Smooth muscle cell (in vitro differentiated cells): Measurements from ENCODE around the gene JAM2. TPM values are rescaled to one million over a fixed set of nuclear protein-coding genes. Genes with fewer than 3 reads are reported as not detected.

Experiments
- DNase-seq: peaks from one replicate; lab custom pipeline; 2025; ENCODE audit not compliant: unreplicated experiment; lab: John Stamatoyannopoulos, UW
- H2AFZ ChIP-seq: fragments of 200-600 bp; sonication (generic); 2 replicates; pipeline ENCODE4 v1.6.0; 2016; ENCODE audit warnings: antibody characterized with exemption, low read depth, mild to moderate bottlenecking
- H3F3A ChIP-seq: fragments of 200-600 bp; sonication (generic); 2 replicates; pipeline ENCODE4 v1.6.0; 2017; ENCODE audit warnings: antibody characterized with exemption, low read depth
- H3K27ac ChIP-seq: fragments of 200-600 bp; sonication (generic); 2 replicates; pipeline ENCODE4 v1.5.1; 2016; ENCODE audit warnings: low read depth, mild to moderate bottlenecking
- H3K27me3 ChIP-seq: fragments of 200-600 bp; sonication (generic); 2 replicates; pipeline ENCODE4 v1.6.1; 2016; ENCODE audit warnings: low read depth, mild to moderate bottlenecking
- H3K36me3 ChIP-seq: fragments of 200-600 bp; sonication (generic); 2 replicates; pipeline ENCODE4 v1.5.1; 2016; ENCODE audit warnings: low read depth
- H3K4me1 ChIP-seq: fragments of 200-600 bp; sonication (generic); 2 replicates; pipeline ENCODE4 v1.5.1; 2016; ENCODE audit warnings: low read depth
- H3K4me2 ChIP-seq: fragments of 200-600 bp; sonication (generic); 2 replicates; pipeline ENCODE4 v1.6.0; 2016; ENCODE audit warnings: mild to moderate bottlenecking
- H3K4me3 ChIP-seq: fragments of 200-600 bp; sonication (generic); 2 replicates; pipeline ENCODE4 v1.5.1; 2016; ENCODE audit warnings: mild to moderate bottlenecking
- H3K79me2 ChIP-seq: fragments of 200-600 bp; sonication (generic); 2 replicates; pipeline ENCODE4 v1.6.0; 2016; ENCODE audit warnings: low read depth, mild to moderate bottlenecking
- H3K9ac ChIP-seq: fragments of 200-600 bp; sonication (generic); 2 replicates; pipeline ENCODE4 v1.6.0; 2016; ENCODE audit warnings: low read depth
- H3K9me3 ChIP-seq: fragments of 200-600 bp; sonication (generic); replicated peaks from 2 replicates; pipeline ENCODE4 v1.5.1; 2016; ENCODE audit warnings: low read depth
- H4K20me1 ChIP-seq: fragments of 200-600 bp; sonication (generic); 2 replicates; pipeline ENCODE4 v1.6.0; 2016; ENCODE audit warnings: low read depth
- CTCF ChIP-seq: fragments of 200-600 bp; sonication (generic); IDR thresholded peaks from 2 replicates; pipeline ENCODE4 v1.5.1; 2017; ENCODE audit warnings: borderline replicate concordance, mild to moderate bottlenecking, antibody characterized with exemption; ENCODE audit not compliant: insufficient read depth, poor library complexity, severe bottlenecking
- WGBS: methylation state at CpG from one replicate; pipeline ENCODE4 v1.1.7; 2016; ENCODE audit warnings: low lambda C conversion rate; 5-methylcytosine and 5-hydroxymethylcytosine counted together
- polyA plus RNA-seq: library from polyadenylated mRNA; unstranded; fragments of >200 nt; fragmentation: Nextera tagmentation; extraction: Ambion mirVana; gene quantifications from 2 replicates; pipeline ENCODE4 v1.2.1, GENCODE V29; 2016
- total RNA-seq: library from RNA; depleted of rRNA; stranded (reverse); fragments of >200 nt; gene quantifications from 2 replicates; pipeline ENCODE4 v1.2.3, GENCODE V29; 2014

Gene JAM2
- total and polyA plus RNA-seq, 2 experiments from 2014 or later: 5.5 to 6.0 TPM

GRCh38 chr21:25608044-25608737 lies 30.9 kb upstream of the JAM2 start:
- H3K9ac ChIP-seq: peak overlapping the region; percentile 17
- peak overlapping the region; percentile 87 for H2AFZ ChIP-seq
- peak; percentile 94 for TF ChIP-seq CTCF
- DNase-seq: peak; percentile 11
- no peaks in the 10 kb centered on the region for H3K9me3 ChIP-seq
- H3K4me3 ChIP-seq: peak overlapping the region; percentile 92
- H3F3A ChIP-seq: no peaks in the 10 kb centered on the region
- peak overlapping the region; percentile 91 for H3K4me2 ChIP-seq
- H3K36me3 ChIP-seq: no peaks in the 10 kb centered on the region
- H3K27ac ChIP-seq: no peak overlapping the region
- H3K79me2 ChIP-seq: peaks cover 10% of the 10 kb centered on the region
- H3K4me1 ChIP-seq: peaks cover 4% of the 10 kb centered on the region
- no peaks in the 10 kb centered on the region for H4K20me1 ChIP-seq
- whole genome bisulfite sequencing: 15% methylated on average over 18 of the region's 18 CpGs
- H3K27me3 ChIP-seq: no peaks in the 10 kb centered on the region

- H3K4me3 ChIP-seq: no peak overlapping the region
- H3K9ac ChIP-seq: no peak overlapping the region
- H3K27ac ChIP-seq: no peak overlapping the region
- no peaks in the 10 kb centered on the region for H3K79me2 ChIP-seq
- H3K9me3 ChIP-seq: no peaks in the 10 kb centered on the region
- no peaks in the 10 kb centered on the region for H4K20me1 ChIP-seq
- no peak for DNase-seq
- H2AFZ ChIP-seq: no peak overlapping the region
- TF ChIP-seq CTCF: no peak
- H3K4me2 ChIP-seq: no peak overlapping the region
- WGBS: 87% methylated on average over 1 of the region's 1 CpG
- peaks cover 7% of the 10 kb centered on the region for H3K27me3 ChIP-seq
- no peaks in the 10 kb centered on the region for H3F3A ChIP-seq
- no peaks in the 10 kb centered on the region for H3K4me1 ChIP-seq
- no peaks in the 10 kb centered on the region for H3K36me3 ChIP-seq
These were observed 24.6 kb upstream of the JAM2 start for GRCh38 chr21:25614441-25614840.

GRCh38 chr21:25615880-25616279 lies 23.2 kb upstream of the JAM2 start:
- Histone ChIP-seq H3K9ac (no peak overlapping the region), H3K79me2 (no peaks in the 10 kb centered on the region), H3K36me3 (no peaks in the 10 kb centered on the region), H3K4me1 (no peaks in the 10 kb centered on the region), H3K9me3 (no peaks in the 10 kb centered on the region), H3K4me2 (no peak overlapping the region), H3K27me3 (peaks cover 7% of the 10 kb centered on the region), H3F3A (no peaks in the 10 kb centered on the region), H2AFZ (no peak overlapping the region), H4K20me1 (no peaks in the 10 kb centered on the region), H3K27ac (no peak overlapping the region), H3K4me3 (no peak overlapping the region)
- no peak for DNase-seq
- WGBS: 89% methylated on average over 3 of the region's 3 CpGs
- TF ChIP-seq CTCF: no peak

- Histone ChIP-seq H3K4me3 (no peak overlapping the region), H3K27ac (no peak overlapping the region), H3K27me3 (peaks cover 7% of the 10 kb centered on the region), H2AFZ (no peak overlapping the region), H3K9ac (no peak overlapping the region), H3K79me2 (no peaks in the 10 kb centered on the region), H4K20me1 (no peaks in the 10 kb centered on the region), H3K9me3 (no peaks in the 10 kb centered on the region), H3K36me3 (no peaks in the 10 kb centered on the region), H3F3A (no peaks in the 10 kb centered on the region), H3K4me1 (no peaks in the 10 kb centered on the region), H3K4me2 (no peak overlapping the region)
- no peak for TF ChIP-seq CTCF
- no peak for DNase-seq
- WGBS: 73% methylated on average over 2 of the region's 2 CpGs
These were observed 19.9 kb upstream of the JAM2 start for GRCh38 chr21:25619198-25619597.
